Lower lobe of right lung (tissue), 2 donors: ENCODE results near the gene ARPC1B. TPM values are rescaled to one million over a fixed set of nuclear protein-coding genes. Genes with fewer than 3 reads are reported as not detected.
A peak's percentile ranks its signal among the peaks of the same experiment; 100 is the strongest.

Experiments
- ATAC-seq, 2 donors: fragments of 200-7000 bp; cut with Tn5 transposase; one replicate each; pipeline ENCODE4 v1.9.1; 2020 to 2022; ENCODE audit warnings: mild to moderate bottlenecking in 2 of 2, moderate library complexity in 2 of 2
- DNase-seq: peaks from one replicate; pipeline ENCODE4 v3.0.0-alpha.2; 2020
- H3K27ac ChIP-seq: fragments of 200-600 bp; one replicate; pipeline ENCODE4 v1.8.0; 2022
- H3K27me3 ChIP-seq: fragments of 200-600 bp; one replicate; pipeline ENCODE4 v1.8.0; 2022; ENCODE audit warnings: low read depth
- H3K36me3 ChIP-seq: fragments of 200-600 bp; one replicate; pipeline ENCODE4 v1.8.0; 2022; ENCODE audit warnings: mild to moderate bottlenecking
- H3K4me1 ChIP-seq: fragments of 200-600 bp; one replicate; pipeline ENCODE4 v1.8.0; 2022
- H3K4me3 ChIP-seq: fragments of 200-600 bp; one replicate; pipeline ENCODE4 v1.8.0; 2022; ENCODE audit warnings: mild to moderate bottlenecking
- H3K9me3 ChIP-seq: fragments of 200-600 bp; one replicate; pipeline ENCODE4 v1.8.0; 2022
- intact Hi-C: fragments of 100-400 bp; cut with DNase I; formaldehyde crosslinking; loops from one replicate; pipeline ENCODE4 v1.11.0; 2022
- total RNA-seq: library from RNA; stranded (reverse); fragmentation: NEBNext Ultra II Directional; extraction: Animal tissue kit (Norgen Biotek cat#: 25700); gene quantifications from one replicate; pipeline ENCODE4 v1.2.1, GENCODE V29; 2021
- TF ChIP-seq, protein P1 (sequence below): fragments of 200-600 bp; IDR thresholded peaks from one replicate; pipeline ENCODE4 v1.8.0; 2022; ENCODE audit warnings: antibody characterized with exemption, mild to moderate bottlenecking
- donor health status: DM: no; HTN: yes; CAD: no; lungs with severe emphysema.

ARPC1B gene
- total RNA-seq, 1 donor from 2014 or later, result 236 TPM

DNA sequence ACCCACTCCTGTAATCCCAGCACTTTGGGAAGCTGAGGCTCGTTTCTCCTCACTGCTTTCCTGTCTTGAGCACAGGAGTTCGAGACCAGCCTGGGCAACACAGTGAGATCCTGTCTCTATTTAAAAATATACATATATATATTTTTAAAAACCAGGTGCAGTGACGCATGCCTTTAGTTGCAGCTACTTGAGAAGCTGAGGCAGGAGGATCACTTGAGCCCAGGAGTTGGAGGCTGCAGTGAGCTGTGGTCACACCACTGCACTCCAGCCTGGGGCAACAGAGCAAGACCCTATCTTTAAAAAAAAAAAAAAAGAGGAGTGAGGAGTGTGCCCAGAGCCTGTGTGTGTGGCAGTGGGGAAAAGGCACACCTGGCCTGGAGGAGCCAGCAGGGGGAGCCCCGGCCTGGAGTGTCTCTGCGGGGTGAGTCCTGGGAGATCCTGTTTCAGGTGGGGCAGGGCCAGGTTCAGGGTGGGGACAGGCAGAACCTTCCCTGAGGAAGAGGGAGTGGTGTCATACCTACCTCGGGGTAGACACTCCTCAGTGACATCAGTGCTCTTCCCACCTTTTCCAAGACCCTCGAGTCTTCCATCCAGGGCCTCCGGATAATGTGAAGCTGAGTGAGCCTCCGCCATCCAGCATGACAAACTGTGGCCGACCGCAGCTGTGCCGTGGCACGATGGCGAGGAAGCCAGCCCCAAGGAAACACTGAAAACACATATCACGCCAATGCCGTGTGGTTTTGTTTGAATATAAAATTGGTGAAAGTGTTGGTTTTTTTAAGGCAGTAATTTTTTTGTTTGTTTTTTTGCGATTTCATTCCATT is 9.0 kb upstream of the ARPC1B start:
- ATAC-seq (peak; percentile 79 to 81), DNase-seq (peak; percentile 77)
- TF ChIP-seq, protein P1, sequence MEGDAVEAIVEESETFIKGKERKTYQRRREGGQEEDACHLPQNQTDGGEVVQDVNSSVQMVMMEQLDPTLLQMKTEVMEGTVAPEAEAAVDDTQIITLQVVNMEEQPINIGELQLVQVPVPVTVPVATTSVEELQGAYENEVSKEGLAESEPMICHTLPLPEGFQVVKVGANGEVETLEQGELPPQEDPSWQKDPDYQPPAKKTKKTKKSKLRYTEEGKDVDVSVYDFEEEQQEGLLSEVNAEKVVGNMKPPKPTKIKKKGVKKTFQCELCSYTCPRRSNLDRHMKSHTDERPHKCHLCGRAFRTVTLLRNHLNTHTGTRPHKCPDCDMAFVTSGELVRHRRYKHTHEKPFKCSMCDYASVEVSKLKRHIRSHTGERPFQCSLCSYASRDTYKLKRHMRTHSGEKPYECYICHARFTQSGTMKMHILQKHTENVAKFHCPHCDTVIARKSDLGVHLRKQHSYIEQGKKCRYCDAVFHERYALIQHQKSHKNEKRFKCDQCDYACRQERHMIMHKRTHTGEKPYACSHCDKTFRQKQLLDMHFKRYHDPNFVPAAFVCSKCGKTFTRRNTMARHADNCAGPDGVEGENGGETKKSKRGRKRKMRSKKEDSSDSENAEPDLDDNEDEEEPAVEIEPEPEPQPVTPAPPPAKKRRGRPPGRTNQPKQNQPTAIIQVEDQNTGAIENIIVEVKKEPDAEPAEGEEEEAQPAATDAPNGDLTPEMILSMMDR, result peak; percentile 58
- Histone ChIP-seq H3K4me3 (no peak overlapping the region), H3K9me3 (no peaks in the 10 kb centered on the region), H3K27me3 (no peaks in the 10 kb centered on the region), H3K27ac (no peak overlapping the region), H3K36me3 (peaks cover 75% of the 10 kb centered on the region), H3K4me1 (peaks cover 5% of the 10 kb centered on the region)
- intact Hi-C loops, result no loop called here

DNA sequence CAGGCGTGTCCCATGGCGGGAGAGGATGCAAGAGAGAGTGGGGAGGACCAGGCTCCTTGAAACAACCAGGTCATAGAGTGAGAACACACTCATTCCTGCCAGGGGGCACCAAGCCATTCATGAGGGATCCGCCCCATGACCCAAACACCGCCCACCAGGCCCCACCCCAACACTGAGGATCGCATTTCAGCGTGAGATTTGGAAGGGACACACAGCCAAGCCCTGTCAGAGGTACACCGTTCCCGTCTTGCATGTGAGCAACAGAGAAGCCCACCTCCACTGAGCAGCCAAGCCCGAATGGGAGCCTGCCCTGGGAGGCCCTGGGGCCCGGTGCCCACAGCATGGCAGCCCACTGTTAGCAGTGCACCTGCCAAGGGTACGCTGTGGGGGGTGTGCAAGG is 7.9 kb upstream of the ARPC1B start:
- Histone ChIP-seq H3K9me3 (no peaks in the 10 kb centered on the region), H3K27me3 (no peaks in the 10 kb centered on the region), H3K27ac (no peak overlapping the region), H3K4me3 (no peak overlapping the region), H3K4me1 (peaks cover 5% of the 10 kb centered on the region), H3K36me3 (peaks cover 64% of the 10 kb centered on the region)
- DNase-seq, result peak; percentile 27
- TF ChIP-seq, protein P1, result no peak
- ATAC-seq, result no peak
- intact Hi-C loops, result no loop called here

DNA sequence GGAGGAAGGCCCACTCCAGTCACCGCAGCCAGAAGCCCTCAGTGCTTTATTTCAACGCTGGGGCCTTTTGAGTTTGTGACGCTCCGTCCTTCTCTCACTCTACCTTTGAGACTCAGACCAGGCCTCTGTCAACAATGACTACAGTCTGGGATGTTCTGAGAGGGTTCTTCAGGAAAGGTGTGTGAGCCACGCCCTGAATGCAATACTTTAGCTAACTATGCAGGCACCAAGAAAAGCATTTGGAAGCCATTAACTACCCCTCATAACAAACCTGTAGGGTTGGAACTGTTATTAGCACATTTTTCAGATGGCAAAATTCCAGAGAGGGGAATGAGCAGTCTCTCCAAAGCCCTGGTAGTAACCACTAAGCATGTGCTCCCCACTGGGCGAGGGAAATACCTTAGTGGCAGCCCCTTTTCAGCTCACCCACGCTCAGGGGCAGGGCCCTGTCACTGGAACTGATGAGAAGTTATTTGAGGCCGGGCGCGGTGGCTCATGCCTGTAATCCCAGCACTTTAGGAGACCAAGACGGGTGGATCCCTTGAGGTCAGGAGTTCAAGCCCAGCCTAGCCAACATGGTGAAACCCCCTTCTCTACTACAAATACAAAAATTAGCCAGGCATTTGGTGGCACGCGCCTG is 5.7 kb upstream of the ARPC1B start:
- Histone ChIP-seq H3K36me3 (peaks cover 43% of the 10 kb centered on the region), H3K27ac (peak overlapping the region; percentile 76), H3K27me3 (no peaks in the 10 kb centered on the region), H3K9me3 (no peaks in the 10 kb centered on the region), H3K4me1 (peaks cover 20% of the 10 kb centered on the region), H3K4me3 (no peak overlapping the region)
- intact Hi-C loops, result no loop called here
- TF ChIP-seq, protein P1, result no peak
- ATAC-seq (peak; percentile 69 to 78), DNase-seq (peak; percentile 47)

DNA sequence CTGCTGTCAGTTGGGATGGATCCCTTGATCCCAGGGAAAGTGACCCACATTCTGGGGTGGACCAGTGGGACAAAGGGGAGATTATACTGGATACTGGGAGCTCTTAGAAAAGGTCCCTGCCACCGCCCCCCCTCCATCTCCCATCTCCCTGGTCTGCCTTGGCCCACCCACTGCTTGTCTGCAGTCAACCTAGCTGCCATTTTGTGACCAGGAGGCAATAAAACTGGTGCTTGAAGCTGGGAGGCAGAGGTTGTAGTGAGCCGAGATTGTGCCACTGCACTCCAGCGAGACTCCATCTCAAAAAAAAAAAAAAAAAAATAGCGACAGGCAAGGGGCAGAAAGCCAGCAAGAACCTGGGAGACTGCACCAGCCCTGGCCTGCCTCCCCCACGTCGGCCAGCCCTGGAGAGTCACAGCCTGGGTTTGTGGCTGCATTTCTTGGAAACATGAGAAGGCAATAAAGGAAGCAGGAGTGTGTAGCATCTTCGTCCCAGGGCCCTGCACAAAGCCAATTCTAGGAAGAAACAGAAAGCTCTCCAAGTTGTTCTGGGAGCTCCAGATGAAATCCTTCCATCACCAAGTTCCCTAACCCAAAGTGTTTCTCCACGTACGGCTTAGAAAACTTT is 4.7 kb upstream of the ARPC1B start:
- Histone ChIP-seq H3K27me3 (no peaks in the 10 kb centered on the region), H3K27ac (peak overlapping the region; percentile 76), H3K4me1 (peaks cover 23% of the 10 kb centered on the region), H3K36me3 (peaks cover 33% of the 10 kb centered on the region), H3K9me3 (no peaks in the 10 kb centered on the region), H3K4me3 (no peak overlapping the region)
- DNase-seq (peak; percentile 18), ATAC-seq (no peak)
- TF ChIP-seq, protein P1, result no peak
- intact Hi-C loops, result no loop called here

DNA sequence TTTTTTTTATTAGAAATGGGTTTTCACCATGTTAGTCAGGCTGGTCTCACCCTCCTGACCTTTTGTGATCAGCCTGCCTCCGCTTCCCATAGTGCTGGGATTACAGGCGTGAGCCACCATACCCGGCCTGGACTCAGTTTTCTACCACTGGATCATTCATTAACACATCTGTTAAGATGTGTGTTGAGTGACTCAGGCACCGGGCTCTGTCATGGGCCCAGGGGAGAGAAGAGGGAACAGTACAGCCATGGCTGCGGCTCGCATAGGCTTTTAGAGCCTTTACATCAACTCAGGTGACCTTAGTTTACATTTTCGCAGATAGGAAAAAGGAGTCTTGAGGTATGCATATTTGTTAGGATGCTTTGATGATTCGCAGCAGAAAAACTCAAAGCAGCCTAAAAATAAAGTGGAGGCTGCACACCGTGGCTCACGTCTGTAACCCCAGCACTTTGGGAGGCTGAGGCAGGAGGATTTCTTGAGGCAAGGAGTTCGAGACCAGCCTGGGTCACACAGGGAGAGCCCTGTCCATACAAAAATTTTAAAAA is 3.1 kb upstream of the ARPC1B start:
- intact Hi-C loops, result no loop called here
- no peaks in the 10 kb centered on the region for H3K9me3 ChIP-seq
- TF ChIP-seq, protein P1, result no peak
- H3K4me1 ChIP-seq, result peaks cover 34% of the 10 kb centered on the region
- DNase-seq, result no peak
- peaks cover 22% of the 10 kb centered on the region for H3K36me3 ChIP-seq
- H3K4me3 ChIP-seq, result no peak overlapping the region
- H3K27ac ChIP-seq, result peak overlapping the region; percentile 93
- H3K27me3 ChIP-seq, result no peaks in the 10 kb centered on the region
- no peak for ATAC-seq
